ENCODE data around the gene CFAP74. TPM values are rescaled to one million over a fixed set of nuclear protein-coding genes. Genes with fewer than 3 reads are reported as not detected.

The CFAP74 gene
- total and polyA plus RNA-seq, 2 of the 4 experiments (the other 2 are of a cell fraction) = not detected

- Histone ChIP-seq H2BK15ac (ENCODE audit: low read depth, low read length) (no peak overlapping the region), H2AK5ac (ENCODE audit: low read depth, low read length) (no peak overlapping the region), H3K14ac (replicated peaks; ENCODE audit: low read depth, low read length) (no peak overlapping the region), H4K91ac (ENCODE audit: insufficient read depth, low read depth, low read length) (no peak overlapping the region), H3K4me1 (ENCODE audit: control insufficient read depth, insufficient read depth, low read length) (no peaks in the 10 kb centered on the region), H4K20me1 (ENCODE audit: insufficient read depth, low read length) (no peaks in the 10 kb centered on the region), H3K27ac (ENCODE audit: insufficient read depth, low read length) (no peak overlapping the region), H3K79me1 (ENCODE audit: low read depth in 1 of 2, low read length in 2 of 2) (no peaks in the 10 kb centered on the region), H2BK5ac (ENCODE audit: low read depth, low read length, poor library complexity, severe bottlenecking) (no peak overlapping the region), H2AK9ac (replicated peaks; ENCODE audit: low read depth, low read length, poor library complexity) (no peak overlapping the region), H3K4ac (ENCODE audit: low read depth, low read length) (no peak overlapping the region), H4K8ac (ENCODE audit: low read depth in 2 of 2, low read length in 2 of 2) (no peak overlapping the region), H2BK120ac (ENCODE audit: low read depth, low read length) (no peak overlapping the region), H3K9me1 (ENCODE audit: insufficient read depth, low read length) (no peaks in the 10 kb centered on the region), H3K9ac (ENCODE audit: low read depth, low read length) (no peak overlapping the region), H4K5ac (ENCODE audit: low read depth, low read length) (no peak overlapping the region), H3K9me3 (ENCODE audit: control insufficient read depth, insufficient read depth, low read length) (no peaks in the 10 kb centered on the region), H3K4me3 (ENCODE audit: insufficient read depth, low read depth, low read length) (no peak overlapping the region), H3K27me3 (ENCODE audit: control insufficient read depth, insufficient read depth, low read length) (peaks cover 36% of the 10 kb centered on the region), H3K23ac (ENCODE audit: low read depth, low read length) (no peak overlapping the region), H2AFZ (replicated peaks; ENCODE audit: low read length, poor library complexity) (no peak overlapping the region), H3K56ac (ENCODE audit: extremely low read depth, insufficient read depth, low read length) (no peak overlapping the region), H3K18ac (ENCODE audit: low read depth, low read length) (no peak overlapping the region), H3K36me3 (ENCODE audit: control insufficient read depth, insufficient read depth, low read length) (no peaks in the 10 kb centered on the region), H3K4me2 (ENCODE audit: low read depth, low read length) (no peak overlapping the region), H2BK20ac (ENCODE audit: low read depth, low read length) (no peak overlapping the region)
- no TSS peak for BruUV-seq (replicated peaks)
- POLR2A ChIA-PET (ENCODE audit: unreplicated experiment) = no interaction called here
- no peak for TF ChIP-seq RFX5 (IDR thresholded peaks at IDR 0.05; ENCODE audit: low read depth, low read length)
- TF ChIP-seq CHD1 (IDR thresholded peaks at IDR 0.05; ENCODE audit: low read depth, low read length) = no peak
- intact Hi-C loops (cut with micrococcal nuclease) (no loop called here), in situ Hi-C loops (cut with MboI; ENCODE audit: low sequenced_read_pairs) (loop anchor here (10.0 to 25.0 kb wide), 2 partner anchors 91 to 408 kb away; no protein-coding TSS in a partner anchor), dilution Hi-C loops (cut with HindIII; ENCODE audit: low sequenced_read_pairs, unreplicated experiment) (no loop called here)
- 78% methylated on average over 1 of the region's 9 CpGs; no CpG with 5 or more reads in 1 of the 2 experiments for WGBS, 2 experiments (ENCODE audit: extremely low coverage in 2 of 2, insufficient read length in 1 of 2)
- CTCF ChIA-PET = interaction anchor here (0.6 kb wide), 1 partner anchor 40 kb away, joined by 4 read pairs; no protein-coding TSS in a partner anchor
- ATAC-seq (ENCODE audit: low read depth) = no peak
- no peak for DNase-seq
Measured at GRCh38 chr1:1954015-1954414, 49.6 kb downstream of the CFAP74 start.
